OCI-M2 (cell line): Measurements from ENCODE around the gene PADI4.

Source experiments
- DNase-seq: peaks from one replicate; lab custom pipeline; 2025; ENCODE audit not compliant: unreplicated experiment; lab: John Stamatoyannopoulos, UW

Gene PADI4

GRCh38 chr1:17347769-17348592 lies 40.0 kb downstream of the PADI4 start:
- DNase-seq: no peak

GRCh38 chr1:17348593-17349234 lies 40.7 kb downstream of the PADI4 start:
- DNase-seq: no peak

GRCh38 chr1:17350083-17350482 lies 42.1 kb downstream of the PADI4 start:
- DNase-seq: no peak

- DNase-seq: no peak
These were observed 43.0 kb downstream of the PADI4 start for GRCh38 chr1:17350928-17351446.

DNA sequence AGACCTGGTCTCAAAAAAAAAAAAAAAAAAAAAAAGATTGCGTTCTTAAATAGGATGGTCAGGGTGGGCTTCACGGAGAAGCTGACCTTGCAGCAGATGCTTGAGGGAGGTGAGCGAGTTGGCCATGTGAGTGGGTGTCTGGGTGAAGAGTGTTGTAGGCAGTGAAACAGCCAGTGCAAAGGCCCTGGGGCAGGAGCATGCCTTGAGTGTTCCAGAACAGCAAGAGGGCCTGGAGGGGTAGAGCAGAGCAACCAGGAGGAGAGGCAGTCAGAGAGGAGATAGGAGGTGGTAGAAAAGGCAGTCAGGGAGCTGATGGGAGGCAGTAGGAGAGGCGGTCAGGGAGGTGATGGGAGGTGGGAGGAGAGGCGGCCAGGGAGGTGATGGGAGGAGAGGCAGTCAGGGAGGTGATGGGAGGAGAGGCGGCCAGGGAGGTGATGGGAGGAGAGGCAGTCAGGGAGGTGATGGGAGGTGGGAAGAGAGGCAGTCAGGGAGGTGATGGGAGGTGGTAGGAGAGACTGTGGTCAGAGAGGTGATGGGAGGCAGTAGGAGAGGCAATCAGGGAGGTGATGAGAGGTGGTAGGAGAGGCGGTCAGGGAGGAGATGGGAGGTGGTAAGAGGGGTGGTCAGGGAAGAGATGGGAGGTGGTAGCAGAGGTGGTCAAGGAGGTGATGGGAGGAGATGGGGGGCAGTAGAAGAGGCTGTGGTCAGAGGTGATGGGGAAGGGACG lies 43.8 kb downstream of the PADI4 start:
- no peak for DNase-seq

DNA sequence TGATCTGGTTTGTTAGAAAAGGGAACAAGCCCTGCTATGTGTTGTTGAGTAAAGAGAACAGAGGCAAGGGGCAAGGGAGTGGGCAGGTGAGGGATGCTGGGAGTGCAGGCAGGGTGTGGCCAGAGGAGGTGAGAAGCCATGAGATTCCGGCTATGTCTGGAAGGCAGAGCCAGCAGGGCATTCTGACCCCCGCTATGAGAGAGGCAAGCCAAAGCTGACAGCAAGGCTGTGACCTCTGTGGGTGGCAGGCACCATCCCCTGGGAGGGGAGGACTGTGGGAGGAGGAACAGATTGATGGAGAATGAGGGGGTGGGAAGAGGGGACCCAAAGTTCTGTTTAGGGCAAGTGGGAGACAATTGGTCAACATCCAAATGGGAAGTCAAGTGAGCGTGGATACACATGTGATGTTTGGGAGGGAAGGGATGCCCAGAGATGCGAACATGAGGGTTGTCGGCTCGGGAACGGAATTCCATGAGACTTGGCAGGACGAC lies 44.5 kb downstream of the PADI4 start:
- DNase-seq: no peak

DNA sequence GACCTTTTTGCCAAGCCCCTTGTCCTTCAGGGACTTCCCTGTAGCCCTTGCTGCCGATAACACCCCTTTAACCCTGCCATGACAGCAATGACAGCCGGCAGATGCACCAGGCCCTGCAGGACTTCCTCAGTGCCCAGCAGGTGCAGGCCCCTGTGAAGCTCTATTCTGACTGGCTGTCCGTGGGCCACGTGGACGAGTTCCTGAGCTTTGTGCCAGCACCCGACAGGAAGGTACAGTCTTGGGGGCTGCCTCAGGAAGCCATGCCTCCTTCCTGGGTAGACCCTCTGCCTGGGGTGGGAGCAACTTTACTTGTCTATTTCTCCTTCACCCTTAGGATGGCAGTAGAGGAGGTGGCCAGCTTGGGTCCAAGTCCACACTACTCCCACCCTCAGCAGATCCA lies 47.9 kb downstream of the PADI4 start:
- DNase-seq: no peak

- no peak for DNase-seq
These were observed 48.5 kb downstream of the PADI4 start for GRCh38 chr1:17356387-17357026.

GRCh38 chr1:17358557-17358956 lies 50.6 kb downstream of the PADI4 start:
- no peak for DNase-seq

DNA sequence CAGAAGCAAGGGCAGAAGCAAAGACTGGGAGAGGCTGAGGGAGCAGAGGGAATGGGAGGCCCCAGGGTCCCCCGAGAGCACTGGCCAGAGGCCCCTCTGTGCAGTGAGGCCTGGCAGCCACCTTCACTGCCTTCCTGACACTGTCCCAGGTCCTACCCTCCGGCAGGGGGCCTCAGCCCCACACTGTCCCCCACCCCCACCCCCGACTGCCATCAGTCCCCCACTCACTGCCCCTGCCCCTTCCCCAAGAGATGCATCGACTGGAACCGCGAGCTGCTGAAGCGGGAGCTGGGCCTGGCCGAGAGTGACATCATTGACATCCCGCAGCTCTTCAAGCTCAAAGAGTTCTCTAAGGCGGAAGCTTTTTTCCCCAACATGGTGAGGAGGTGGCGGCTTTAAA lies 51.0 kb downstream of the PADI4 start:
- DNase-seq: no peak

DNA sequence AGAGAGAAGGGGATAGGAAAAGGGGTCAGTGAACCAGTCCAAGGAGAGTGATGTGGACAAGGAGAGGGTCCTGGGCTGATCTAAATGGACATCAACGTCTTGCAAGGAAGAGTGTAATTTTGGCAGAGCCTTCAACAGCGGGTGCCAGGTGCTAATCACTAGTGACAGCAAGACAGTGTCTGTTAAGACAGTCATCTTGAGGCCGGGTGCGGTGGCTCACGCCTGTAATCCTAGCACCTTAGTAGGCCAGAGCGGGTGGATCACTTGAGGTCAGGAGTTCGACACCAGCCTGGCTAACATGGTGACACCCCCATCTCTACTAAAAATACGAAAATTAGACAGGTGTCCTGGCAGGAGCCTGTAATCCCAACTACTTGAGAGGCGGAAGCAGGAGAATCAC lies 51.8 kb downstream of the PADI4 start:
- no peak for DNase-seq

- no peak for DNase-seq
These were observed 52.4 kb downstream of the PADI4 start for GRCh38 chr1:17360272-17360956.

DNA sequence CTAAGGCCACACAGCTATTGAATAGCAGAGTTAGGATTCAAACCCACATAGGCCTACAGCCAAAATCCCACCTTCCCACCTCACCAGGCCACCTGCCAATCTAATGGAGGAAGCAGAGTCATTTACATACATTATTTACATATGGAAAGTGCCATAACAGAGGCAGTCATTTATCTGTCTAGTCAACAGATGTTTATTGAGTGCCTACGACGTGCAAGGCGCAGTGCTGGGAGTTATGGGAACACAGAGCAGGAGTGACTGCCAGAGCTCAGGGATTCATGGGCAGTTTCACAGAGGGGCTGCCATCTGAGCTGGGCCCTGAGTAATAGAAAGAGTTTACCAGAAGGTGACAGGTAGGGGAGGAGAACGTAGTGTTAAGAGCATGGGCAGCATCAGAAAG lies 53.7 kb downstream of the PADI4 start:
- DNase-seq: no peak

DNA sequence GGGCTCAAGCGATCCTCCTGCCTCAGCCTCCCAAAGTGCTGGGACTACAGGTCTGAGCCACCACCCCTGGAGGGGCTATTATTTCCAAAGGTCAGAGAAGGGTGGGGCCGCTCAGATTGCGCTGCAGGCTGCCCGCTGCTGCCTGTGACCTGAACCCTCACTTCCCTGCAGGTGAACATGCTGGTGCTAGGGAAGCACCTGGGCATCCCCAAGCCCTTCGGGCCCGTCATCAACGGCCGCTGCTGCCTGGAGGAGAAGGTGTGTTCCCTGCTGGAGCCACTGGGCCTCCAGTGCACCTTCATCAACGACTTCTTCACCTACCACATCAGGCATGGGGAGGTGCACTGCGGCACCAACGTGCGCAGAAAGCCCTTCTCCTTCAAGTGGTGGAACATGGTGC lies 55.4 kb downstream of the PADI4 start:
- no peak for DNase-seq

GRCh38 chr1:17363771-17364170 lies 55.8 kb downstream of the PADI4 start:
- DNase-seq: no peak

- DNase-seq: no peak
These were observed 57.3 kb downstream of the PADI4 start for GRCh38 chr1:17365293-17365692.

- no peak for DNase-seq
These were observed 61.5 kb downstream of the PADI4 start for GRCh38 chr1:17369466-17369865.

DNA sequence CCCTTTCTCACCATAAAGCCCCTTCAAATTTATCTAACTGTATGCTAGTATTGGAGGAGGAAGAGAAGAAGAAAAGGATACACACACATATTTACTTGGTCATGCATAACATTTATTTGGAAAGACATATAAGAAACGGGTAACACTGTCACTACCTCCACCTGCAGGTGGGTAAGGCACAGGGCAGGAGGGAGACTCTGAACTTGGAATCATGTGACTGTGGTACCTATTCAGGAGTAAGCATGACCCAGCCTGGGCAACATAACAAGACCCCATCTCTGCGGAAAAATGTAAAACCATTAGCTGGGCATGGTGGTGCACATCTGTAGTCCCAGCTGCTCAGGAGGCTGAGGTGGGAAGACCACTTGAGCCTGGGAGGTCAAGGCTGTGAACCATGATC lies 62.6 kb downstream of the PADI4 start:
- no peak for DNase-seq

GRCh38 chr1:17371896-17372295 lies 63.9 kb downstream of the PADI4 start, which contains the start of gene PADI6:
TSS of gene PADI6 (plus strand) at chr1:17372196. CDS start at chr1:17372246, 50 bp downstream.
- no peak for DNase-seq

- no peak for DNase-seq
These were observed 65.0 kb downstream of the PADI4 start for GRCh38 chr1:17372955-17373354.
